Peyer's patch (tissue), 4 donors: ENCODE results near the gene PIK3CD. TPM values are rescaled to one million over a fixed set of nuclear protein-coding genes. Genes with fewer than 3 reads are reported as not detected.
A peak's percentile ranks its signal among the peaks of the same experiment; 100 is the strongest.

Source experiments
- DNase-seq, 3 donors: peaks; one replicate each; pipeline ENCODE4 v3.0.0-alpha.2; 2017 to 2019
- H3K27ac ChIP-seq, 4 donors: fragments of 200-600 bp; sonication (generic); one replicate each; pipeline ENCODE4 v1.5.1; 2016 to 2019
- H3K27me3 ChIP-seq, 2 donors: fragments of 200-600 bp; sonication (generic); one replicate each; pipeline ENCODE4 v1.5.1; 2019
- H3K36me3 ChIP-seq, 3 donors: fragments of 200-600 bp; sonication (generic); one replicate each; pipeline ENCODE4 v1.5.1; 2016 to 2019
- H3K4me1 ChIP-seq, 4 donors: fragments of 200-600 bp; sonication (generic); one replicate each; pipeline ENCODE4 v1.5.1; 2016 to 2019
- H3K4me3 ChIP-seq, 4 donors: fragments of 200-600 bp; sonication (generic); 1 replicate in 3 of 4; 2 replicates in 1 of 4; pipeline ENCODE4 v1.5.1; 2016 to 2019; ENCODE audit warnings: mild to moderate bottlenecking in 1 of 4
- H3K9me3 ChIP-seq, 4 donors: fragments of 200-600 bp; sonication (generic); one replicate each; pipeline ENCODE4 v1.5.1; 2016 to 2019; ENCODE audit warnings: mild to moderate bottlenecking in 1 of 4
- CTCF ChIP-seq, 6 experiments: fragments of 450-650 bp in 4 of 6; fragments of 200-600 bp in 2 of 6; sonication (generic) in 1 of 6; IDR thresholded peaks; one replicate each; pipeline ENCODE4 v1.5.1; 2017 to 2019; ENCODE audit warnings: antibody characterized with exemption in 6 of 6, mild to moderate bottlenecking in 3 of 6, moderate library complexity in 1 of 6
- POLR2A ChIP-seq, 2 donors: fragments of 450-650 bp; IDR thresholded peaks; one replicate each; pipeline ENCODE4 v1.5.1; 2017; ENCODE audit warnings: antibody characterized with exemption in 2 of 2, mild to moderate bottlenecking in 2 of 2, moderate library complexity in 2 of 2
- total RNA-seq, 4 donors: library from RNA; depleted of rRNA; stranded (reverse); fragments of >200 nt; gene quantifications; one replicate each; pipeline ENCODE4 v1.1.0, GENCODE V29; 2016

The PIK3CD gene
- total RNA-seq, 4 donors from 2014 or later, result 2.8 to 34.7 (median 7.6) TPM

- TF ChIP-seq POLR2A (IDR thresholded peaks at IDR 0.05) (no peak), CTCF (IDR thresholded peaks at IDR 0.05) (no peak)
- Histone ChIP-seq H3K27me3 (no peaks in the 10 kb centered on the region), H3K4me3 (no peak overlapping the region), H3K9me3 (no peaks in the 10 kb centered on the region), H3K27ac (no peak overlapping the region), H3K36me3 (peaks cover 0 to 14% (median 0%) of the 10 kb centered on the region in 3 donors), H3K4me1 (peaks cover 0 to 7% (median 0%) of the 10 kb centered on the region in 4 donors)
- DNase-seq, result peak in 2 of 3 donors; percentile 47 to 68
Observed at GRCh38 chr1:9767964-9768668, 116.6 kb downstream of the PIK3CD start.

- Histone ChIP-seq H3K9me3 (no peaks in the 10 kb centered on the region), H3K36me3 (peaks cover 0 to 16% (median 0%) of the 10 kb centered on the region in 3 donors), H3K27ac (peak overlapping the region in 1 of 4 donors; percentile 36), H3K4me1 (peaks cover 0 to 7% (median 0%) of the 10 kb centered on the region in 4 donors), H3K27me3 (no peaks in the 10 kb centered on the region), H3K4me3 (no peak overlapping the region)
- peak in 1 of 3 donors; percentile 21 for DNase-seq
- TF ChIP-seq CTCF (IDR thresholded peaks at IDR 0.05), result no peak
- no peak for TF ChIP-seq POLR2A (IDR thresholded peaks at IDR 0.05)
Observed at GRCh38 chr1:9768983-9769382, 117.5 kb downstream of the PIK3CD start.

GRCh38 chr1:9770298-9770697, 118.8 kb downstream of the PIK3CD start:
- Histone ChIP-seq H3K4me1 (peaks cover 0 to 7% (median 0%) of the 10 kb centered on the region in 4 donors), H3K4me3 (no peak overlapping the region), H3K27me3 (no peaks in the 10 kb centered on the region), H3K36me3 (peaks cover 0 to 16% (median 0%) of the 10 kb centered on the region in 3 donors), H3K27ac (peak overlapping the region in 3 of 4 donors; percentile 15 to 77 (median 37)), H3K9me3 (no peaks in the 10 kb centered on the region)
- no peak for TF ChIP-seq CTCF (IDR thresholded peaks at IDR 0.05)
- TF ChIP-seq POLR2A (IDR thresholded peaks at IDR 0.05), result no peak
- DNase-seq, result peak in 2 of 3 donors; percentile 77 to 80

- H3K27ac ChIP-seq, result no peak overlapping the region
- H3K36me3 ChIP-seq, result peaks cover 0 to 16% (median 0%) of the 10 kb centered on the region in 3 donors
- TF ChIP-seq CTCF (IDR thresholded peaks at IDR 0.05) (no peak), POLR2A (IDR thresholded peaks at IDR 0.05) (no peak)
- H3K27me3 ChIP-seq, result no peaks in the 10 kb centered on the region
- H3K9me3 ChIP-seq, result no peaks in the 10 kb centered on the region
- H3K4me3 ChIP-seq, result no peak overlapping the region
- no peak for DNase-seq
- H3K4me1 ChIP-seq, result peaks cover 0 to under 1% (median 0%) of the 10 kb centered on the region in 4 donors
Observed at GRCh38 chr1:9774712-9775679, 123.5 kb downstream of the PIK3CD start.

GRCh38 chr1:9776685-9777084, 125.2 kb downstream of the PIK3CD start:
- Histone ChIP-seq H3K4me3 (no peak overlapping the region), H3K27me3 (no peaks in the 10 kb centered on the region), H3K27ac (no peak overlapping the region), H3K9me3 (no peaks in the 10 kb centered on the region), H3K4me1 (no peaks in the 10 kb centered on the region), H3K36me3 (peaks cover 0 to 13% (median 0%) of the 10 kb centered on the region in 3 donors)
- DNase-seq, result no peak
- TF ChIP-seq CTCF (IDR thresholded peaks at IDR 0.05), result no peak
- no peak for TF ChIP-seq POLR2A (IDR thresholded peaks at IDR 0.05)

Other genes starting within 250 kb of the PIK3CD start
- 1 to 10 TPM; 2.5 to 5.5 (median 2.9) TPM for gene SLC25A33, start 112.3 kb upstream of the PIK3CD start, total RNA-seq
- gene TMEM201, start 62.8 kb upstream of the PIK3CD start, total RNA-seq, result 1 to 10 TPM; 3.3 to 9.9 (median 8.7) TPM
- 100 to 1,000 TPM in 2 of 4 donors, 10 to 100 TPM in 2; 47.9 to 107 (median 103) TPM for gene CLSTN1, start 172.2 kb downstream of the PIK3CD start, total RNA-seq